ENCODE results near the gene ARMC7. TPM values are rescaled to one million over a fixed set of nuclear protein-coding genes. Genes with fewer than 3 reads are reported as not detected.

Gene ARMC7
- total and polyA plus RNA-seq, 2 of the 4 experiments (the other 2 are of a cell fraction): 1.8 to 6.9 TPM

- H3K56ac ChIP-seq (ENCODE audit: extremely low read depth, insufficient read depth, low read length): no peak overlapping the region
- intact Hi-C loops (cut with micrococcal nuclease): no loop called here
- H4K8ac ChIP-seq (ENCODE audit: low read depth in 2 of 2, low read length in 2 of 2): peak overlapping the region in 1 of 2 experiments; percentile 15; a peak in 1 of 4 replicates
- H3K14ac ChIP-seq (replicated peaks; ENCODE audit: low read depth, low read length): no peak overlapping the region
- H3K4me3 ChIP-seq (ENCODE audit: insufficient read depth, low read depth, low read length): no peak overlapping the region
- no peak overlapping the region for H2AK5ac ChIP-seq (ENCODE audit: low read depth, low read length)
- dilution Hi-C loops (cut with HindIII; ENCODE audit: low sequenced_read_pairs, unreplicated experiment): no loop called here
- H4K91ac ChIP-seq (ENCODE audit: insufficient read depth, low read depth, low read length): no peak overlapping the region
- TF ChIP-seq RFX5 (IDR thresholded peaks at IDR 0.05; ENCODE audit: low read depth, low read length): no peak
- no peak for TF ChIP-seq MAFK (IDR thresholded peaks at IDR 0.05; ENCODE audit: low read depth, low read length)
- TF ChIP-seq USF2 (IDR thresholded peaks at IDR 0.05; ENCODE audit: low read depth, low read length): no peak
- no peak for TF ChIP-seq CHD1 (IDR thresholded peaks at IDR 0.05; ENCODE audit: low read depth, low read length)
- TF ChIP-seq POLR2A (IDR thresholded peaks at IDR 0.05; ENCODE audit: low read depth, low read length): no peak
- no peak for TF ChIP-seq SMC3 (IDR thresholded peaks at IDR 0.05; ENCODE audit: low read depth, low read length)
- H2BK5ac ChIP-seq (ENCODE audit: low read depth, low read length, poor library complexity, severe bottlenecking): no peak overlapping the region
- no peak overlapping the region for H3K4ac ChIP-seq (ENCODE audit: low read depth, low read length)
- H3K79me1 ChIP-seq (ENCODE audit: low read depth in 1 of 2, low read length in 2 of 2): peaks cover 49 to 73% of the 10 kb centered on the region in 2 experiments
- DNase-seq (no peak), ATAC-seq (ENCODE audit: low read depth) (no peak)
- no peak overlapping the region for H2BK15ac ChIP-seq (ENCODE audit: low read depth, low read length)
- H2BK20ac ChIP-seq (ENCODE audit: low read depth, low read length): no peak overlapping the region
- H3K4me1 ChIP-seq (ENCODE audit: control insufficient read depth, insufficient read depth, low read length): 0 out of 2 replicates have a peak, but pooled peaks cover 1% of the 10 kb centered on the region
- no peak overlapping the region for H4K5ac ChIP-seq (ENCODE audit: low read depth, low read length)
- H3K36me3 ChIP-seq (ENCODE audit: control insufficient read depth, insufficient read depth, low read length): peaks cover 53% of the 10 kb centered on the region
- no peak overlapping the region for H2BK120ac ChIP-seq (ENCODE audit: low read depth, low read length)
- no peak overlapping the region for H3K9ac ChIP-seq (ENCODE audit: low read depth, low read length)
- ChIA-PET CTCF (no interaction called here), POLR2A (ENCODE audit: unreplicated experiment) (interaction anchor here (0.6 kb wide), 2 partner anchors 261 to 322 kb away, joined by 3 to 4 read pairs; no protein-coding TSS in a partner anchor)
- H4K20me1 ChIP-seq (ENCODE audit: insufficient read depth, low read length): peaks cover 11% of the 10 kb centered on the region
- WGBS, 2 experiments (ENCODE audit: extremely low coverage in 2 of 2, insufficient read length in 1 of 2): 100% methylated on average over 1 of the region's 11 CpGs; no CpG with 5 or more reads in 1 of the 2 experiments
- H3K4me2 ChIP-seq (ENCODE audit: low read depth, low read length): no peak overlapping the region
- no peaks in the 10 kb centered on the region for H3K27me3 ChIP-seq (ENCODE audit: control insufficient read depth, insufficient read depth, low read length)
- no peaks in the 10 kb centered on the region; the same call in 1 of the 2 replicates for H3K9me1 ChIP-seq (ENCODE audit: insufficient read depth, low read length)
- in situ Hi-C loops (cut with MboI; ENCODE audit: low sequenced_read_pairs): no loop called here
- no peaks in the 10 kb centered on the region for H3K9me3 ChIP-seq (ENCODE audit: control insufficient read depth, insufficient read depth, low read length)
- no peak overlapping the region for H3K18ac ChIP-seq (ENCODE audit: low read depth, low read length)
- BruUV-seq (replicated peaks): no TSS peak
- no peak overlapping the region for H2AK9ac ChIP-seq (replicated peaks; ENCODE audit: low read depth, low read length, poor library complexity)
- H2AFZ ChIP-seq (replicated peaks; ENCODE audit: low read length, poor library complexity): no peak overlapping the region
- no peak overlapping the region for H3K23ac ChIP-seq (ENCODE audit: low read depth, low read length)
- H3K27ac ChIP-seq (ENCODE audit: insufficient read depth, low read length): no peak overlapping the region
These were observed 35.2 kb downstream of the ARMC7 start for GRCh38 chr17:75144816-75145512.
